ENCODE data around the gene SAE1.

GRCh38 chr19:47240996-47241918 is 110.6 kb downstream of the SAE1 start:
- TF ChIP-seq MXI1 (IDR thresholded peaks at IDR 0.05; ENCODE audit: borderline replicate concordance, low read depth, low read length), result no peak
- TF ChIP-seq, protein P1, sequence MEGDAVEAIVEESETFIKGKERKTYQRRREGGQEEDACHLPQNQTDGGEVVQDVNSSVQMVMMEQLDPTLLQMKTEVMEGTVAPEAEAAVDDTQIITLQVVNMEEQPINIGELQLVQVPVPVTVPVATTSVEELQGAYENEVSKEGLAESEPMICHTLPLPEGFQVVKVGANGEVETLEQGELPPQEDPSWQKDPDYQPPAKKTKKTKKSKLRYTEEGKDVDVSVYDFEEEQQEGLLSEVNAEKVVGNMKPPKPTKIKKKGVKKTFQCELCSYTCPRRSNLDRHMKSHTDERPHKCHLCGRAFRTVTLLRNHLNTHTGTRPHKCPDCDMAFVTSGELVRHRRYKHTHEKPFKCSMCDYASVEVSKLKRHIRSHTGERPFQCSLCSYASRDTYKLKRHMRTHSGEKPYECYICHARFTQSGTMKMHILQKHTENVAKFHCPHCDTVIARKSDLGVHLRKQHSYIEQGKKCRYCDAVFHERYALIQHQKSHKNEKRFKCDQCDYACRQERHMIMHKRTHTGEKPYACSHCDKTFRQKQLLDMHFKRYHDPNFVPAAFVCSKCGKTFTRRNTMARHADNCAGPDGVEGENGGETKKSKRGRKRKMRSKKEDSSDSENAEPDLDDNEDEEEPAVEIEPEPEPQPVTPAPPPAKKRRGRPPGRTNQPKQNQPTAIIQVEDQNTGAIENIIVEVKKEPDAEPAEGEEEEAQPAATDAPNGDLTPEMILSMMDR (conservative IDR thresholded peaks at IDR 0.05; ENCODE audit: low read depth, low read length), result no peak
- TF ChIP-seq POLR2A (IDR thresholded peaks at IDR 0.05; ENCODE audit: low read depth, low read length), result no peak
- no peak for TF ChIP-seq MAFK (IDR thresholded peaks at IDR 0.05; ENCODE audit: low read depth, low read length)
- TF ChIP-seq FOS (IDR thresholded peaks at IDR 0.05; ENCODE audit: low read depth, low read length), result no peak
- no peak for TF ChIP-seq CEBPB (IDR thresholded peaks at IDR 0.05; ENCODE audit: low read depth, low read length)
- TF ChIP-seq MAZ (IDR thresholded peaks at IDR 0.05; ENCODE audit: borderline replicate concordance, low read depth, low read length), result peak; percentile 80; the same call in 1 of the 2 replicates
- TF ChIP-seq NFE2L2 (IDR thresholded peaks at IDR 0.05; ENCODE audit: low read depth, low read length), result no peak
- 0 out of 2 replicates have a peak, but pooled peaks have one; percentile 2 for TF ChIP-seq BHLHE40 (IDR thresholded peaks at IDR 0.05; ENCODE audit: low read depth, low read length)
- TF ChIP-seq RAD21 (IDR thresholded peaks at IDR 0.05; ENCODE audit: low read length), result no peak
- peak; percentile 83 for TF ChIP-seq RFX5 (IDR thresholded peaks at IDR 0.05; ENCODE audit: low read depth, low read length)
- TF ChIP-seq RCOR1 (IDR thresholded peaks at IDR 0.05; ENCODE audit: insufficient replicate concordance, low read length), result no peak

Data from IMR-90 (cell line).